CD4-positive, alpha-beta T cell (primary cell): Measurements from ENCODE around the gene RNF223. TPM values are rescaled to one million over a fixed set of nuclear protein-coding genes. Genes with fewer than 3 reads are reported as not detected.

Experiments
- ATAC-seq: fragments of 200-7000 bp; cut with Tn5 transposase; one replicate; pipeline ENCODE4 v1.10.0; 2022; ENCODE audit warnings: mild to moderate bottlenecking; ENCODE audit not compliant: poor library complexity
- CTCF ChIA-PET: fragments of 350-600 bp; sonication (Branson Sonifier 250); formaldehyde crosslinking; loops from one replicate; lab custom pipeline; 2021; ENCODE audit warnings: antibody characterized with exemption, inconsistent platforms; lab: Charles Lee
- POLR2A ChIA-PET: fragments of 350-600 bp; sonication (Branson Sonifier 250); formaldehyde crosslinking; loops from one replicate; lab custom pipeline; 2021; ENCODE audit warnings: antibody characterized with exemption, inconsistent platforms; lab: Charles Lee
- DNase-seq, 14 experiments: peaks; one replicate each; pipeline ENCODE4 v3.0.0-alpha.2; 2013 to 2020; ENCODE audit warnings: mixed read lengths in 2 of 14
- H3K27ac ChIP-seq, 2 donors: one replicate each; pipeline versions ENCODE4 v1.5.1 to v1.7.0; 2013; ENCODE audit warnings: low read length in 2 of 2, low read depth in 1 of 2, mild to moderate bottlenecking in 1 of 2
- H3K27me3 ChIP-seq, 2 experiments: 1 replicate in 1 of 2; 2 replicates in 1 of 2; pipeline versions ENCODE4 v1.6.1 to v1.7.0; 2013; ENCODE audit warnings: low read length in 2 of 2, control low read depth in 1 of 2, mild to moderate bottlenecking in 1 of 2, moderate library complexity in 1 of 2; ENCODE audit not compliant: insufficient read depth in 2 of 2, control insufficient read depth in 1 of 2
- H3K36me3 ChIP-seq: one replicate; pipeline ENCODE4 v1.6.1; 2013; ENCODE audit warnings: low read length, control low read depth; ENCODE audit not compliant: insufficient read depth
- H3K4me1 ChIP-seq: one replicate; pipeline ENCODE4 v1.6.1; 2013; ENCODE audit warnings: low read length, control low read depth; ENCODE audit not compliant: insufficient read depth
- H3K4me3 ChIP-seq: one replicate; pipeline ENCODE4 v1.5.1; 2013; ENCODE audit warnings: mild to moderate bottlenecking, low read length, moderate library complexity
- H3K9me3 ChIP-seq, 2 experiments: 1 replicate in 1 of 2; 2 replicates in 1 of 2; pipeline versions ENCODE4 v1.6.1 to v1.7.0; 2013; ENCODE audit warnings: low read length in 2 of 2, mild to moderate bottlenecking in 2 of 2, control low read depth in 1 of 2, moderate library complexity in 1 of 2; ENCODE audit not compliant: control insufficient read depth in 1 of 2, insufficient read depth in 1 of 2
- H3K27ac Mint-ChIP-seq: one replicate; pipeline ENCODE4 v1.8.0; 2020; ENCODE audit warnings: mixed read lengths
- H3K27me3 Mint-ChIP-seq: one replicate; pipeline ENCODE4 v1.8.0; 2021; ENCODE audit warnings: mixed read lengths
- H3K36me3 Mint-ChIP-seq: one replicate; pipeline ENCODE4 v1.8.0; 2021; ENCODE audit warnings: low read depth, mixed read lengths
- H3K4me1 Mint-ChIP-seq: one replicate; pipeline ENCODE4 v1.8.0; 2021; ENCODE audit warnings: low read depth, mixed read lengths
- H3K4me3 Mint-ChIP-seq: one replicate; pipeline ENCODE4 v1.8.0; 2020; ENCODE audit warnings: mild to moderate bottlenecking, mixed read lengths
- H3K9me3 Mint-ChIP-seq: one replicate; pipeline ENCODE4 v1.8.0; 2020; ENCODE audit warnings: mixed read lengths
- CTCF ChIP-seq: fragments of 200-600 bp; IDR thresholded peaks from one replicate; pipeline ENCODE4 v1.8.0; 2022; ENCODE audit warnings: antibody characterized with exemption, mild to moderate bottlenecking
- intact Hi-C, 2 experiments: fragments of 100-400 bp; cut with DNase I in 1 of 2; cut with micrococcal nuclease in 1 of 2; formaldehyde crosslinking; loops; one replicate each; pipeline versions ENCODE4 v1.15.1 to v1.9.0; 2023 to 2025; cut with DNase I, micrococcal nuclease
- total RNA-seq, 174 experiments: library from RNA in 2 of 174; stranded (reverse) in 2 of 174; gene quantifications; one replicate each; pipeline ENCODE4 v1.2.3 and lab custom pipeline; 2021 to 2026

The RNF223 gene
- total RNA-seq, 2 experiments from 2014 or later, result not detected

GRCh38 chr1:1062348-1063163 is 11.6 kb downstream of the RNF223 start:
- DNase-seq (no peak), ATAC-seq (no peak)
- POLR2A ChIA-PET, result no interaction called here
- intact Hi-C loops, result loop anchor here (1.0 to 10.0 kb wide), 3 partner anchors 30 to 158 kb away; no protein-coding TSS in a partner anchor
- H3K9me3 Mint-ChIP-seq, result no peaks in the 10 kb centered on the region
- H3K27me3 Mint-ChIP-seq, result peaks cover 38% of the 10 kb centered on the region
- no peak overlapping the region for H3K27ac ChIP-seq
- H3K27me3 ChIP-seq, result peaks cover 47 to 52% of the 10 kb centered on the region in 2 experiments
- H3K36me3 ChIP-seq, result no peaks in the 10 kb centered on the region
- CTCF ChIA-PET, result interaction anchor here (0.8 kb wide), 1 partner anchor 78 kb away, joined by 3 read pairs; no protein-coding TSS in a partner anchor
- H3K36me3 Mint-ChIP-seq, result no peaks in the 10 kb centered on the region
- peaks cover 41% of the 10 kb centered on the region for H3K4me1 ChIP-seq
- peaks cover 4% of the 10 kb centered on the region for H3K4me1 Mint-ChIP-seq
- H3K4me3 ChIP-seq, result no peak overlapping the region
- no peak overlapping the region for H3K27ac Mint-ChIP-seq
- TF ChIP-seq CTCF, result no peak
- peaks cover 0 to 47% of the 10 kb centered on the region in 2 experiments for H3K9me3 ChIP-seq
- no peak overlapping the region for H3K4me3 Mint-ChIP-seq

GRCh38 chr1:1061682-1062345 is 12.3 kb downstream of the RNF223 start:
- no peak for DNase-seq
- peaks cover 40% of the 10 kb centered on the region for H3K27me3 Mint-ChIP-seq
- no peak overlapping the region for H3K4me3 Mint-ChIP-seq
- Histone ChIP-seq H3K4me3 (no peak overlapping the region), H3K9me3 (peaks cover 0 to 44% of the 10 kb centered on the region in 2 experiments), H3K4me1 (peaks cover 41% of the 10 kb centered on the region), H3K27ac (no peak overlapping the region), H3K36me3 (no peaks in the 10 kb centered on the region), H3K27me3 (peaks cover 47 to 52% of the 10 kb centered on the region in 2 experiments)
- intact Hi-C loops, result loop anchor here in 1 of 2 experiments (10.0 kb wide), 1 partner anchor 157 kb away; no protein-coding TSS in a partner anchor
- ChIA-PET POLR2A (no interaction called here), CTCF (no interaction called here)
- peaks cover 4% of the 10 kb centered on the region for H3K4me1 Mint-ChIP-seq
- ATAC-seq, result no peak
- no peak for TF ChIP-seq CTCF
- H3K27ac Mint-ChIP-seq, result no peak overlapping the region
- H3K36me3 Mint-ChIP-seq, result no peaks in the 10 kb centered on the region
- H3K9me3 Mint-ChIP-seq, result no peaks in the 10 kb centered on the region

GRCh38 chr1:1060281-1061000 is 13.7 kb downstream of the RNF223 start:
- peaks cover 0 to 44% of the 10 kb centered on the region in 2 experiments for H3K9me3 ChIP-seq
- H3K27me3 ChIP-seq, result peaks cover 47 to 52% of the 10 kb centered on the region in 2 experiments
- H3K4me3 ChIP-seq, result no peak overlapping the region
- DNase-seq (no peak), ATAC-seq (no peak)
- peaks cover 40% of the 10 kb centered on the region for H3K27me3 Mint-ChIP-seq
- no peak for TF ChIP-seq CTCF
- peaks cover 41% of the 10 kb centered on the region for H3K4me1 ChIP-seq
- peak overlapping the region; percentile 45 for H3K4me3 Mint-ChIP-seq
- H3K36me3 ChIP-seq, result no peaks in the 10 kb centered on the region
- no peak overlapping the region for H3K27ac Mint-ChIP-seq
- intact Hi-C loops, result loop anchor here in 1 of 2 experiments (10.0 kb wide), 1 partner anchor 156 kb away; no protein-coding TSS in a partner anchor
- POLR2A ChIA-PET, result interaction anchor here (1.6 kb wide), 1 partner anchor 47 kb away, joined by 5 read pairs; the partner anchor contains the start of gene ISG15
- no peaks in the 10 kb centered on the region for H3K9me3 Mint-ChIP-seq
- no peak overlapping the region for H3K27ac ChIP-seq
- no peaks in the 10 kb centered on the region for H3K36me3 Mint-ChIP-seq
- H3K4me1 Mint-ChIP-seq, result peaks cover 4% of the 10 kb centered on the region
- CTCF ChIA-PET, result no interaction called here
